Neuronal stem cell (in vitro differentiated cells): Measurements from ENCODE around the gene XXYLT1.

Experiments
- DNase-seq: peaks from one replicate; pipeline ENCODE4 v3.0.0-alpha.2; 2013; ENCODE audit warnings: low spot score
- H2AFZ ChIP-seq: one replicate; pipeline ENCODE4 v1.6.1; 2013; ENCODE audit warnings: mild to moderate bottlenecking, low read length, inconsistent platforms
- H2AK5ac ChIP-seq: 2 replicates; pipeline ENCODE4 v1.6.1; 2013; ENCODE audit warnings: low read depth, mild to moderate bottlenecking, inconsistent platforms, low read length, moderate library complexity, mixed read lengths
- H2BK120ac ChIP-seq: 2 replicates; pipeline ENCODE4 v1.6.1; 2013; ENCODE audit warnings: low read depth, mild to moderate bottlenecking, inconsistent platforms, low read length, moderate library complexity, mixed read lengths
- H2BK12ac ChIP-seq: one replicate; pipeline ENCODE4 v1.6.1; 2013; ENCODE audit warnings: low read length, inconsistent platforms
- H2BK15ac ChIP-seq: 2 replicates; pipeline ENCODE4 v1.6.1; 2013; ENCODE audit warnings: mild to moderate bottlenecking, low read length, inconsistent platforms, mixed read lengths
- H2BK5ac ChIP-seq: one replicate; pipeline ENCODE4 v1.6.1; 2013; ENCODE audit warnings: inconsistent platforms, mild to moderate bottlenecking, low read length, moderate library complexity
- H3K14ac ChIP-seq: one replicate; pipeline ENCODE4 v1.6.1; 2013; ENCODE audit warnings: low read length, inconsistent platforms
- H3K18ac ChIP-seq: 2 replicates; pipeline ENCODE4 v1.6.1; 2013; ENCODE audit warnings: low read length, inconsistent platforms
- H3K23ac ChIP-seq: 2 replicates; pipeline ENCODE4 v1.6.1; 2013; ENCODE audit warnings: low read depth, mild to moderate bottlenecking, mixed read lengths, low read length, inconsistent platforms; ENCODE audit not compliant: poor library complexity
- H3K27ac ChIP-seq: replicated peaks from 3 replicates; pipeline ENCODE4 v1.5.1; 2013; ENCODE audit warnings: low read length, inconsistent platforms
- H3K27me3 ChIP-seq, 3 experiments: 2 replicates each; pipeline ENCODE4 v1.6.1; 2013; ENCODE audit warnings: low read length in 3 of 3, mild to moderate bottlenecking in 2 of 3, inconsistent platforms in 1 of 3, low read depth in 1 of 3, mixed read lengths in 1 of 3, moderate library complexity in 1 of 3; ENCODE audit not compliant: control insufficient read depth in 3 of 3, insufficient read depth in 3 of 3
- H3K36me3 ChIP-seq, 2 donors: replicated peaks in 1 of 2; 2 replicates each; pipeline ENCODE4 v1.6.1; 2013; ENCODE audit warnings: low read length in 2 of 2; ENCODE audit not compliant: control insufficient read depth in 2 of 2, insufficient read depth in 2 of 2
- H3K4ac ChIP-seq: 2 replicates; pipeline ENCODE4 v1.6.1; 2013; ENCODE audit warnings: inconsistent platforms, mild to moderate bottlenecking, low read length, moderate library complexity
- H3K4me1 ChIP-seq, 2 donors: 1 replicate in 1 of 2; 2 replicates in 1 of 2; pipeline ENCODE4 v1.6.1; 2013; ENCODE audit warnings: low read length in 2 of 2, low read depth in 1 of 2; ENCODE audit not compliant: control insufficient read depth in 2 of 2, insufficient read depth in 1 of 2
- H3K4me2 ChIP-seq: one replicate; pipeline ENCODE4 v1.6.1; 2013; ENCODE audit warnings: mild to moderate bottlenecking, low read length, inconsistent platforms; ENCODE audit not compliant: insufficient read depth, poor library complexity, severe bottlenecking
- H3K4me3 ChIP-seq, 2 donors: 2 replicates each; pipeline ENCODE4 v1.5.1; 2013; ENCODE audit warnings: low read length in 2 of 2, mild to moderate bottlenecking in 2 of 2, inconsistent platforms in 1 of 2, moderate library complexity in 1 of 2
- H3K79me1 ChIP-seq: one replicate; pipeline ENCODE4 v1.6.1; 2013; ENCODE audit warnings: low read depth, mild to moderate bottlenecking, inconsistent platforms, low read length, moderate library complexity
- H3K9ac ChIP-seq: one replicate; pipeline ENCODE4 v1.6.1; 2013; ENCODE audit warnings: mild to moderate bottlenecking, low read depth, low read length, inconsistent platforms; ENCODE audit not compliant: poor library complexity
- H3K9me3 ChIP-seq, 2 donors: replicated peaks in 1 of 2; 2 replicates each; pipeline versions ENCODE3 to v1.6.1; 2013; ENCODE audit warnings: low read length in 2 of 2, mild to moderate bottlenecking in 2 of 2, inconsistent platforms in 1 of 2, low read depth in 1 of 2, mixed read lengths in 1 of 2, moderate library complexity in 1 of 2; ENCODE audit not compliant: control insufficient read depth in 2 of 2, insufficient read depth in 1 of 2
- H4K8ac ChIP-seq: one replicate; pipeline ENCODE4 v1.6.1; 2013; ENCODE audit warnings: low read depth, mild to moderate bottlenecking, inconsistent platforms, low read length, moderate library complexity
- H4K91ac ChIP-seq: one replicate; pipeline ENCODE4 v1.6.1; 2013; ENCODE audit warnings: low read length, low read depth, mild to moderate bottlenecking, inconsistent platforms; ENCODE audit not compliant: poor library complexity
- WGBS, 2 donors: extraction: QIAGEN DNeasy Blood & Tissue Kit; methylation state at CpG; one replicate each; pipeline ENCODE4 v1.1.7; 2013; ENCODE audit warnings: missing lambda C conversion rate in 2 of 2, mixed read lengths in 1 of 2; ENCODE audit not compliant: insufficient read length in 2 of 2, insufficient replicate concordance in 1 of 2; ENCODE audit errors: extremely low coverage in 2 of 2; 5-methylcytosine and 5-hydroxymethylcytosine counted together

Gene XXYLT1

GRCh38 chr3:195258449-195259153 lies 12.4 kb downstream of the XXYLT1 start:
- peaks cover 0 to 4% of the 10 kb centered on the region in 2 donors for H3K36me3 ChIP-seq
- H3K18ac ChIP-seq = no peak overlapping the region
- H4K8ac ChIP-seq = no peak overlapping the region
- no peak overlapping the region for H2BK5ac ChIP-seq
- H2AFZ ChIP-seq = no peak overlapping the region
- peaks cover 12 to 19% of the 10 kb centered on the region in 2 donors for H3K4me1 ChIP-seq
- no peak overlapping the region for H2BK12ac ChIP-seq
- H3K79me1 ChIP-seq = no peaks in the 10 kb centered on the region
- no peak overlapping the region for H3K4me3 ChIP-seq
- H3K4ac ChIP-seq = no peak overlapping the region
- H3K9ac ChIP-seq = no peak overlapping the region
- no peak overlapping the region for H2AK5ac ChIP-seq
- no CpG with 5 or more reads among the region's 14 CpGs for WGBS, 2 donors
- no peak for DNase-seq
- H3K9me3 ChIP-seq = no peaks in the 10 kb centered on the region
- no peaks in the 10 kb centered on the region for H3K27me3 ChIP-seq
- no peak overlapping the region for H3K14ac ChIP-seq
- H3K23ac ChIP-seq = no peak overlapping the region
- H2BK120ac ChIP-seq = no peak overlapping the region
- no peak overlapping the region for H3K27ac ChIP-seq
- no peak overlapping the region for H4K91ac ChIP-seq
- H3K4me2 ChIP-seq = no peak overlapping the region
- H2BK15ac ChIP-seq = no peak overlapping the region

DNA sequence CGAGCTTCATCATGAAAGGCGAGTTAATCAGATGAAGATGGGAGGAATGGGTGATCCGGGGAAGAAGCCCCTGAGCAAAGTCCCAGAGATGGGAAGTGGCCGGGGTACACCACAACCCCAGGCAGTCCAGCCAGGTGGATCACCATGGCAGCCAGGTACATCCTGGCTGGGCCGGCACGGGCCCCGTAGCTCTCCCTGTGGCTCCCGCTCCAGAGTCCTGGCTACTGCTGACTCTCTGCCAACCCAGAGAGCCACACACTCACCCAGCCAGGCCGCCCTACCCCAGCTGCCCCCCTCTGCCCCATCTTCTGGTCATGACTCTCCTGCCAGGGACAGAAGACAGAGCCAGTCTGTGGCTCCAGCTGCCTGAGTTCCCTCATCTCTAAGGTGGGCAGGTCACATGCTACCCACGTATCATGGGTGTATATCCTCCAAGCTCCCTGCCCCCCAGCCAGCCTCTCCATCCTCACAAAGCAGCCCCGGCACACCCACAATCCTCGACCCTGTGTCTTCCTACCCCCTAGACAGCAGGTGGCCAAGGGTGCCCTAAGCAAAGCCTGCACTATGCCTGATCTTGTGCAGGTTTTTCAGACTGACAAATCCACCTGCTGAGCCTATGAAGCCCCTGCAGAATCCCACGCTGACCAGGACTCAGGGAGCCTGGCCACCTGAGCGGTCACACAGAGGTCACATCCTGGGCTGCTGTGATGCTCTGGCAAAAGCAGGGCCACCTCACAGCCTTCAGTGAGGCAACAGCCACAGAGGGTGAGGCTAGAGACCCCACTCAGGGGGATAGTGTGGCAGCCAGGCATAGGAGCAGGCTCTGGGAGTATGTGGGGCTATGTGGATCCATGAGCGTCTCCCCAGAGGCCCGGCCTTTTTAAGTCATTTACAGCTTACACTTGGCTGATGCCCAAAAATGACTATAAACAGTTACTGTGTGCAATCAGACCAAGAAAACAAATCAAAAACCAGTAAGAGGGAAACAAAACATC lies 13.2 kb downstream of the XXYLT1 start:
- H3K4me2 ChIP-seq = no peak overlapping the region

DNA sequence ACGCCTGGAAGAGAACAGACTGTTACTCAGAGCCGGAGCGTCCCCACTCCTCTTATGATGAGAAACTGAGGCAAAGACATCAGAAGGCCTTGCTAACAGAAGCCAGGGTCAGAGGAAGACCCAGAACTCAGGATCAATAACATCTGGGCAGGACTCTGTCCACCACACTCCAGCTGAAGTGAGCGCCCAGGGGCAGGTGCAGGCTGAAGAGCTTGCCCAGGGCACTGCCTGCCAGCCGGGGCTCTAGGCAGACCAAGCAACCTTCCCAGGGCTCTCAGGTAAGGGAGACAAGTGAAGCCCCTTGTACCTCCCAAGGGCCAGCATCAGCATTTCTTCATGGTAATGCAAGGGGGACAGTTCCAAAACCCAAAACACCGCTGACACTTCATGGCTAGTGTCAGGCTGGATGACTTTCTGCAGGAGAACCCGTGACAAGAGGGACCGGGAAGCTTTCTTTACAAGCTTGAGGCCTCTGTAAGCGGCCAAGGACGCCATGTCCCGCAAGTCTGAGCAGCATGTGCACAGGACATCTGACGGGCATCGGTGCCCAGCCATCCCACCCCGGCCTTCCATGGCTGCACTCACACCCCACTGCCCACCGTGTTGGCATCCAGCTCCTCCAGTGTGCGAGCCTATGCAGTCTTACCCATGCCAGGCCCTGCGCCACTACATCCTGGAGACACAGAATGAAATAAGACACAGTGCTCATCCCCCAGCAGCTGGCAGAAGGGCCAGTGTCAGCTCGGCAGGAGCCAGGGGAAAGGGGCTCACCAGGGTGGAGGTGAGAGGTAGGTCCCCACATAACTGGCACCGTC lies 14.1 kb downstream of the XXYLT1 start:
- Histone ChIP-seq H3K9me3 (no peaks in the 10 kb centered on the region), H3K18ac (no peak overlapping the region), H3K79me1 (no peaks in the 10 kb centered on the region), H4K91ac (no peak overlapping the region), H2BK120ac (no peak overlapping the region), H4K8ac (no peak overlapping the region), H2BK12ac (no peak overlapping the region), H3K14ac (no peak overlapping the region), H3K27ac (no peak overlapping the region), H3K23ac (peak overlapping the region; percentile 60), H2AK5ac (peak overlapping the region; percentile 49), H3K36me3 (peaks cover 0 to 4% of the 10 kb centered on the region in 2 donors), H3K27me3 (no peaks in the 10 kb centered on the region), H3K9ac (no peak overlapping the region), H2AFZ (no peak overlapping the region), H3K4me1 (peaks cover 19 to 27% of the 10 kb centered on the region in 2 donors), H3K4me2 (no peak overlapping the region), H3K4me3 (no peak overlapping the region), H3K4ac (no peak overlapping the region), H2BK5ac (no peak overlapping the region), H2BK15ac (no peak overlapping the region)
- no CpG with 5 or more reads among the region's 19 CpGs for WGBS, 2 donors
- no peak for DNase-seq

More for the DNA sequence above, 13.2 kb downstream of the XXYLT1 start:
- Histone ChIP-seq H3K4me1 (peaks cover 17 to 24% of the 10 kb centered on the region in 2 donors), H2BK15ac (no peak overlapping the region), H3K27ac (no peak overlapping the region), H3K27me3 (no peaks in the 10 kb centered on the region), H2BK5ac (no peak overlapping the region), H4K8ac (no peak overlapping the region), H2AK5ac (peak overlapping the region; percentile 49), H2BK12ac (no peak overlapping the region), H3K18ac (no peak overlapping the region), H4K91ac (no peak overlapping the region), H3K9me3 (no peaks in the 10 kb centered on the region), H3K79me1 (no peaks in the 10 kb centered on the region), H3K36me3 (peaks cover 0 to 4% of the 10 kb centered on the region in 2 donors), H3K4ac (no peak overlapping the region), H2BK120ac (peak overlapping the region; percentile 78), H3K4me3 (no peak overlapping the region), H3K23ac (peak overlapping the region; percentile 59), H3K14ac (no peak overlapping the region), H3K9ac (peak overlapping the region; percentile 78), H2AFZ (no peak overlapping the region)
- no CpG with 5 or more reads among the region's 16 CpGs for WGBS, 2 donors
- DNase-seq = no peak
